NT2/D1 (cell line): ENCODE results near the gene ANKRD39.
A peak's percentile ranks its signal among the peaks of the same experiment; 100 is the strongest.

Experiments
- DNase-seq: peaks from one replicate; pipeline ENCODE4 v3.0.0-alpha.2; 2011; ENCODE audit warnings: low read depth, low spot score
- H3K27me3 ChIP-seq: 2 replicates; pipeline ENCODE4 v1.6.0; 2011; ENCODE audit warnings: mild to moderate bottlenecking; ENCODE audit not compliant: insufficient read length, insufficient read depth
- H3K36me3 ChIP-seq: 2 replicates; pipeline ENCODE4 v1.6.1; 2011; ENCODE audit warnings: mild to moderate bottlenecking, low read length, mixed read lengths; ENCODE audit not compliant: insufficient read depth, insufficient read length
- H3K4me1 ChIP-seq: 2 replicates; pipeline ENCODE4 v1.5.1; 2011; ENCODE audit not compliant: insufficient read depth, insufficient read length
- H3K4me3 ChIP-seq: 2 replicates; pipeline ENCODE4 v1.5.1; 2011; ENCODE audit warnings: low read depth; ENCODE audit not compliant: insufficient read length
- H3K9ac ChIP-seq: 2 replicates; pipeline ENCODE4 v1.6.0; 2011; ENCODE audit warnings: low read depth; ENCODE audit not compliant: insufficient read length
- H3K9me3 ChIP-seq: 2 replicates; pipeline ENCODE4 v1.5.1; 2011; ENCODE audit warnings: mild to moderate bottlenecking, low read length; ENCODE audit not compliant: insufficient read depth
- SUZ12 ChIP-seq: IDR thresholded peaks from 2 replicates; pipeline ENCODE4 v1.6.1; 2011; ENCODE audit not compliant: insufficient read length, insufficient read depth; ENCODE audit errors: extremely low read depth
- YY1 ChIP-seq: IDR thresholded peaks from 2 replicates; pipeline ENCODE4 v1.6.1; 2011; ENCODE audit not compliant: insufficient read length, insufficient read depth
- ZNF274 ChIP-seq: IDR thresholded peaks from 2 replicates; pipeline ENCODE4 v1.6.1; 2011; ENCODE audit warnings: mild to moderate bottlenecking, low read depth, low read length

ANKRD39 gene

GRCh38 chr2:96801005-96801785, 56.6 kb downstream of the ANKRD39 start:
- H3K4me3 ChIP-seq: no peak overlapping the region
- no peaks in the 10 kb centered on the region for H3K27me3 ChIP-seq
- peak overlapping the region; percentile 63 for H3K9ac ChIP-seq
- no peaks in the 10 kb centered on the region for H3K9me3 ChIP-seq
- TF ChIP-seq ZNF274 (no peak), YY1 (no peak)
- H3K4me1 ChIP-seq: peaks cover 4% of the 10 kb centered on the region
- peaks cover 31% of the 10 kb centered on the region for H3K36me3 ChIP-seq
- peak; percentile 39 for DNase-seq

GRCh38 chr2:96800061-96801004, 57.5 kb downstream of the ANKRD39 start:
- no peak for DNase-seq
- no peak overlapping the region for H3K4me3 ChIP-seq
- TF ChIP-seq YY1: no peak
- no peak for TF ChIP-seq ZNF274
- no peak for TF ChIP-seq SUZ12
- peaks cover 31% of the 10 kb centered on the region for H3K36me3 ChIP-seq
- H3K4me1 ChIP-seq: peaks cover 4% of the 10 kb centered on the region
- peak overlapping the region; percentile 63 for H3K9ac ChIP-seq
- no peaks in the 10 kb centered on the region for H3K9me3 ChIP-seq
- H3K27me3 ChIP-seq: no peaks in the 10 kb centered on the region

GRCh38 chr2:96799623-96799935, 58.2 kb downstream of the ANKRD39 start:
- no peaks in the 10 kb centered on the region for H3K27me3 ChIP-seq
- H3K9ac ChIP-seq: no peak overlapping the region
- DNase-seq: no peak
- H3K36me3 ChIP-seq: peaks cover 31% of the 10 kb centered on the region
- H3K4me1 ChIP-seq: peaks cover 4% of the 10 kb centered on the region
- no peaks in the 10 kb centered on the region for H3K9me3 ChIP-seq
- no peak overlapping the region for H3K4me3 ChIP-seq
- no peak for TF ChIP-seq ZNF274
- TF ChIP-seq YY1: no peak
- no peak for TF ChIP-seq SUZ12

- H3K9ac ChIP-seq: no peak overlapping the region
- H3K9me3 ChIP-seq: no peaks in the 10 kb centered on the region
- no peak for DNase-seq
- no peaks in the 10 kb centered on the region for H3K27me3 ChIP-seq
- H3K4me3 ChIP-seq: no peak overlapping the region
- no peak for TF ChIP-seq YY1
- peaks cover 4% of the 10 kb centered on the region for H3K4me1 ChIP-seq
- peaks cover 31% of the 10 kb centered on the region for H3K36me3 ChIP-seq
Observed at GRCh38 chr2:96798733-96799622, 58.8 kb downstream of the ANKRD39 start.
